ENCODE measurements around the gene PACSIN2. TPM values are rescaled to one million over a fixed set of nuclear protein-coding genes. Genes with fewer than 3 reads are reported as not detected.

The PACSIN2 gene
- total RNA-seq, 1 donor from 2014 or later, result 93.7 TPM

- H3K36me3 Mint-ChIP-seq (ENCODE audit: low read depth, unreplicated experiment), result peaks cover 16% of the 10 kb centered on the region
- no peak overlapping the region for H3K27ac Mint-ChIP-seq (ENCODE audit: unreplicated experiment)
- H3K9me3 Mint-ChIP-seq (ENCODE audit: unreplicated experiment), result no peaks in the 10 kb centered on the region
- peaks cover 8% of the 10 kb centered on the region for H3K27me3 Mint-ChIP-seq (ENCODE audit: unreplicated experiment)
- DNase-seq (ENCODE audit: low spot score), result no peak
- H3K4me1 Mint-ChIP-seq (ENCODE audit: unreplicated experiment), result peaks cover 11% of the 10 kb centered on the region
- TF ChIP-seq CTCF (IDR thresholded peaks at IDR 0.05; ENCODE audit: unreplicated experiment), result no peak
- H3K4me3 Mint-ChIP-seq (ENCODE audit: unreplicated experiment), result no peak overlapping the region
Observed at GRCh38 chr22:42869888-42870480, 145.0 kb downstream of the PACSIN2 start.

GRCh38 chr22:42869463-42869862, 145.5 kb downstream of the PACSIN2 start:
- Mint-ChIP-seq H3K9me3 (ENCODE audit: unreplicated experiment) (no peaks in the 10 kb centered on the region), H3K27me3 (ENCODE audit: unreplicated experiment) (peaks cover 9% of the 10 kb centered on the region), H3K4me1 (ENCODE audit: unreplicated experiment) (peaks cover 11% of the 10 kb centered on the region), H3K27ac (ENCODE audit: unreplicated experiment) (no peak overlapping the region), H3K36me3 (ENCODE audit: low read depth, unreplicated experiment) (peaks cover 16% of the 10 kb centered on the region), H3K4me3 (ENCODE audit: unreplicated experiment) (no peak overlapping the region)
- TF ChIP-seq CTCF (IDR thresholded peaks at IDR 0.05; ENCODE audit: unreplicated experiment), result no peak
- no peak for DNase-seq (ENCODE audit: low spot score)

GRCh38 chr22:42868751-42869251, 146.1 kb downstream of the PACSIN2 start:
- DNase-seq (ENCODE audit: low spot score), result no peak

GRCh38 chr22:42866100-42866499, 148.8 kb downstream of the PACSIN2 start:
- peaks cover 11% of the 10 kb centered on the region for H3K4me1 Mint-ChIP-seq (ENCODE audit: unreplicated experiment)
- no peaks in the 10 kb centered on the region for H3K9me3 Mint-ChIP-seq (ENCODE audit: unreplicated experiment)
- no peak overlapping the region for H3K27ac Mint-ChIP-seq (ENCODE audit: unreplicated experiment)
- no peak overlapping the region for H3K4me3 Mint-ChIP-seq (ENCODE audit: unreplicated experiment)
- no peak for TF ChIP-seq CTCF (IDR thresholded peaks at IDR 0.05; ENCODE audit: unreplicated experiment)
- peaks cover 5% of the 10 kb centered on the region for H3K27me3 Mint-ChIP-seq (ENCODE audit: unreplicated experiment)
- no peak for DNase-seq (ENCODE audit: low spot score)
- peaks cover 9% of the 10 kb centered on the region for H3K36me3 Mint-ChIP-seq (ENCODE audit: low read depth, unreplicated experiment)

More at GRCh38 chr22:42868751-42869251, 146.1 kb downstream of the PACSIN2 start:
- H3K9me3 Mint-ChIP-seq (ENCODE audit: unreplicated experiment), result no peaks in the 10 kb centered on the region
- TF ChIP-seq CTCF (IDR thresholded peaks at IDR 0.05; ENCODE audit: unreplicated experiment), result no peak
- H3K27ac Mint-ChIP-seq (ENCODE audit: unreplicated experiment), result no peak overlapping the region
- peaks cover 9% of the 10 kb centered on the region for H3K27me3 Mint-ChIP-seq (ENCODE audit: unreplicated experiment)
- H3K36me3 Mint-ChIP-seq (ENCODE audit: low read depth, unreplicated experiment), result peaks cover 16% of the 10 kb centered on the region
- H3K4me3 Mint-ChIP-seq (ENCODE audit: unreplicated experiment), result no peak overlapping the region
- H3K4me1 Mint-ChIP-seq (ENCODE audit: unreplicated experiment), result peaks cover 11% of the 10 kb centered on the region

- peaks cover 4% of the 10 kb centered on the region for H3K36me3 Mint-ChIP-seq (ENCODE audit: low read depth, unreplicated experiment)
- no peak overlapping the region for H3K27ac Mint-ChIP-seq (ENCODE audit: unreplicated experiment)
- no peaks in the 10 kb centered on the region for H3K9me3 Mint-ChIP-seq (ENCODE audit: unreplicated experiment)
- no peak overlapping the region for H3K4me3 Mint-ChIP-seq (ENCODE audit: unreplicated experiment)
- TF ChIP-seq CTCF (IDR thresholded peaks at IDR 0.05; ENCODE audit: unreplicated experiment), result no peak
- peaks cover 6% of the 10 kb centered on the region for H3K27me3 Mint-ChIP-seq (ENCODE audit: unreplicated experiment)
- DNase-seq (ENCODE audit: low spot score), result no peak
- H3K4me1 Mint-ChIP-seq (ENCODE audit: unreplicated experiment), result peaks cover 11% of the 10 kb centered on the region
Observed at GRCh38 chr22:42865536-42865935, 149.4 kb downstream of the PACSIN2 start.

All from endothelial cell (in vitro differentiated cells).